ENCODE measurements around the gene GPR162.

GPR162 gene

DNA sequence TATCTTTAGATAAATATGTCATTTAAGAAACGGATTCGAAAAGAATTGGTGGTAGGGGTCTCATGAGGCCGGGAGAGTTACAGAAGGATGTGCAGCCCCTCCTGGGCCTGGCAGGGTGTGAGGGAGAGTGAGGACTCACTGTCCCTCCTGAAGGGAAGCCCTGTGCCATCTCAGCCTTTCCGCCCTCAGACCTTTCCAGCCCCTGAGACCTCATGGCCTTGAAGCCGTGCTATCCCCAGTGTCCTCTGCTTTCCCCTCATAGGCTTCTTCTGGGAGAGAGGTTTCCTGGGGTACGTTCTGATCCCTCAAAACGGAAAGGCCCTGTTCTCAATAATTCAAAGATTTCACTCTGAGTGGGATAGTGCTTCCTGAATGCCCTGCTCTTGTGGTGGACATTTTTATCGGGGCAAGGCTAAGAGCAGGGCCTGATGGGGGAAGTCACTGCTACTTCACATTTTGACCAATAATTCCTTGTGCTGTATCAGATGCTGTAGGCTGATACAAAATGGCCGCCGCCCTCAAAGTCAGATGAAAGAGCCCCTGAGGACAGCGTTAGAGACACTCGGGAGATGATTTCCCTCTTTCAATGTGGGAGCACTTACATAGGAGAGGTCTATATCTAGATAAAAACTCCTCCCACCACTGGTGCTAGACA is 31.0 kb upstream of the GPR162 start:
- TF ChIP-seq RAD21 (IDR thresholded peaks at IDR 0.05; ENCODE audit: low read depth) (no peak), EGR1 (IDR thresholded peaks at IDR 0.05) (no peak), TAF1 (IDR thresholded peaks at IDR 0.05; ENCODE audit: low read depth) (no peak), CREB1 (IDR thresholded peaks at IDR 0.05; ENCODE audit: low read depth) (no peak), ZBTB7A (IDR thresholded peaks at IDR 0.05; ENCODE audit: low read depth) (no peak), TCF12 (IDR thresholded peaks at IDR 0.05; ENCODE audit: low read depth) (no peak), YY1 (IDR thresholded peaks at IDR 0.05; ENCODE audit: low read depth) (no peak), EP300 (IDR thresholded peaks at IDR 0.05; ENCODE audit: borderline replicate concordance) (no peak), FOXM1 (IDR thresholded peaks at IDR 0.05; ENCODE audit: borderline replicate concordance, low read depth) (no peak), TEAD4 (IDR thresholded peaks at IDR 0.05) (no peak), NFIC (IDR thresholded peaks at IDR 0.05) (no peak), CEBPB (IDR thresholded peaks at IDR 0.05) (no peak)
- TF ChIP-seq, protein P1, sequence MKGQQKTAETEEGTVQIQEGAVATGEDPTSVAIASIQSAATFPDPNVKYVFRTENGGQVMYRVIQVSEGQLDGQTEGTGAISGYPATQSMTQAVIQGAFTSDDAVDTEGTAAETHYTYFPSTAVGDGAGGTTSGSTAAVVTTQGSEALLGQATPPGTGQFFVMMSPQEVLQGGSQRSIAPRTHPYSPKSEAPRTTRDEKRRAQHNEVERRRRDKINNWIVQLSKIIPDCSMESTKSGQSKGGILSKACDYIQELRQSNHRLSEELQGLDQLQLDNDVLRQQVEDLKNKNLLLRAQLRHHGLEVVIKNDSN (IDR thresholded peaks at IDR 0.05), result no peak
- TF ChIP-seq, protein P2, sequence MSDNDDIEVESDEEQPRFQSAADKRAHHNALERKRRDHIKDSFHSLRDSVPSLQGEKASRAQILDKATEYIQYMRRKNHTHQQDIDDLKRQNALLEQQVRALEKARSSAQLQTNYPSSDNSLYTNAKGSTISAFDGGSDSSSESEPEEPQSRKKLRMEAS (IDR thresholded peaks at IDR 0.05), result no peak
- TF ChIP-seq, protein P3, sequence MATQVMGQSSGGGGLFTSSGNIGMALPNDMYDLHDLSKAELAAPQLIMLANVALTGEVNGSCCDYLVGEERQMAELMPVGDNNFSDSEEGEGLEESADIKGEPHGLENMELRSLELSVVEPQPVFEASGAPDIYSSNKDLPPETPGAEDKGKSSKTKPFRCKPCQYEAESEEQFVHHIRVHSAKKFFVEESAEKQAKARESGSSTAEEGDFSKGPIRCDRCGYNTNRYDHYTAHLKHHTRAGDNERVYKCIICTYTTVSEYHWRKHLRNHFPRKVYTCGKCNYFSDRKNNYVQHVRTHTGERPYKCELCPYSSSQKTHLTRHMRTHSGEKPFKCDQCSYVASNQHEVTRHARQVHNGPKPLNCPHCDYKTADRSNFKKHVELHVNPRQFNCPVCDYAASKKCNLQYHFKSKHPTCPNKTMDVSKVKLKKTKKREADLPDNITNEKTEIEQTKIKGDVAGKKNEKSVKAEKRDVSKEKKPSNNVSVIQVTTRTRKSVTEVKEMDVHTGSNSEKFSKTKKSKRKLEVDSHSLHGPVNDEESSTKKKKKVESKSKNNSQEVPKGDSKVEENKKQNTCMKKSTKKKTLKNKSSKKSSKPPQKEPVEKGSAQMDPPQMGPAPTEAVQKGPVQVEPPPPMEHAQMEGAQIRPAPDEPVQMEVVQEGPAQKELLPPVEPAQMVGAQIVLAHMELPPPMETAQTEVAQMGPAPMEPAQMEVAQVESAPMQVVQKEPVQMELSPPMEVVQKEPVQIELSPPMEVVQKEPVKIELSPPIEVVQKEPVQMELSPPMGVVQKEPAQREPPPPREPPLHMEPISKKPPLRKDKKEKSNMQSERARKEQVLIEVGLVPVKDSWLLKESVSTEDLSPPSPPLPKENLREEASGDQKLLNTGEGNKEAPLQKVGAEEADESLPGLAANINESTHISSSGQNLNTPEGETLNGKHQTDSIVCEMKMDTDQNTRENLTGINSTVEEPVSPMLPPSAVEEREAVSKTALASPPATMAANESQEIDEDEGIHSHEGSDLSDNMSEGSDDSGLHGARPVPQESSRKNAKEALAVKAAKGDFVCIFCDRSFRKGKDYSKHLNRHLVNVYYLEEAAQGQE (IDR thresholded peaks at IDR 0.05; ENCODE audit: low read depth), result no peak

DNA sequence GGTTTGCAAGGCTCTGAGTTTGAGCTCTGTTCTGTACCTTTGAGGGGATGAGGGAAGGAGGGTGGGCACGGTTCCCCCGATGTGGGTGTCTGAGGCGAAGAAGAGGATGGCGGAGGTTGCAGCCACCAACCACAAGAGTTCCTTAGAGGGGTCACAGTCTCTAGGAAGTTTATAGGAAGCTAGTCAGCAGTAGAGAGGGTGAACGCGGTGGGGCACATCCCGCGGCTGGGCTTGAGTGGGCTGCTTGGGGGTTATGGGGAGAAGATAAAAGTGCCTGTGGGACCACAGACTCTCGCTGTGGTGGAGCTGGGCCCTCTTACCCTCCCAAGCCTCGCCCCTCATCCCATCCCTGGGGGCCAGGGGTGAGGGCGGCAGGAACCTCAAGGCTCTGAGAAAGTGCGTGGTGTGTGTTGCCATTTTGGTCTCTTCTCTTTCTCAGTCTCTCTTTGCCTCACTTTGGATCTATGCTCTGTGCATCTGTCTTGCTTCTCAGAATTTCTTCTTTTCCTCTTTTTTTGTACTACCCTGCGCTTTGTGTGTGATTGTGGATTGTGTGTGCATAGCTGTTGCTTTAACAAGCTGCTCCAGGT is 29.6 kb upstream of the GPR162 start:
- no peak for TF ChIP-seq CREB1 (IDR thresholded peaks at IDR 0.05; ENCODE audit: low read depth)
- no peak for TF ChIP-seq TEAD4 (IDR thresholded peaks at IDR 0.05)
- no peak for TF ChIP-seq RAD21 (IDR thresholded peaks at IDR 0.05; ENCODE audit: low read depth)
- TF ChIP-seq TCF12 (IDR thresholded peaks at IDR 0.05; ENCODE audit: low read depth), result no peak
- no peak for TF ChIP-seq ZBTB7A (IDR thresholded peaks at IDR 0.05; ENCODE audit: low read depth)
- TF ChIP-seq, protein P1 (IDR thresholded peaks at IDR 0.05), result no peak
- no peak for TF ChIP-seq FOXM1 (IDR thresholded peaks at IDR 0.05; ENCODE audit: borderline replicate concordance, low read depth)
- TF ChIP-seq, protein P3 (IDR thresholded peaks at IDR 0.05; ENCODE audit: low read depth), result no peak
- TF ChIP-seq, protein P2 (IDR thresholded peaks at IDR 0.05), result no peak
- TF ChIP-seq NFIC (IDR thresholded peaks at IDR 0.05), result no peak
- TF ChIP-seq CEBPB (IDR thresholded peaks at IDR 0.05), result no peak
- no peak for TF ChIP-seq YY1 (IDR thresholded peaks at IDR 0.05; ENCODE audit: low read depth)
- TF ChIP-seq TAF1 (IDR thresholded peaks at IDR 0.05; ENCODE audit: low read depth), result no peak
- no peak for TF ChIP-seq EGR1 (IDR thresholded peaks at IDR 0.05)
- TF ChIP-seq EP300 (IDR thresholded peaks at IDR 0.05; ENCODE audit: borderline replicate concordance), result no peak

DNA sequence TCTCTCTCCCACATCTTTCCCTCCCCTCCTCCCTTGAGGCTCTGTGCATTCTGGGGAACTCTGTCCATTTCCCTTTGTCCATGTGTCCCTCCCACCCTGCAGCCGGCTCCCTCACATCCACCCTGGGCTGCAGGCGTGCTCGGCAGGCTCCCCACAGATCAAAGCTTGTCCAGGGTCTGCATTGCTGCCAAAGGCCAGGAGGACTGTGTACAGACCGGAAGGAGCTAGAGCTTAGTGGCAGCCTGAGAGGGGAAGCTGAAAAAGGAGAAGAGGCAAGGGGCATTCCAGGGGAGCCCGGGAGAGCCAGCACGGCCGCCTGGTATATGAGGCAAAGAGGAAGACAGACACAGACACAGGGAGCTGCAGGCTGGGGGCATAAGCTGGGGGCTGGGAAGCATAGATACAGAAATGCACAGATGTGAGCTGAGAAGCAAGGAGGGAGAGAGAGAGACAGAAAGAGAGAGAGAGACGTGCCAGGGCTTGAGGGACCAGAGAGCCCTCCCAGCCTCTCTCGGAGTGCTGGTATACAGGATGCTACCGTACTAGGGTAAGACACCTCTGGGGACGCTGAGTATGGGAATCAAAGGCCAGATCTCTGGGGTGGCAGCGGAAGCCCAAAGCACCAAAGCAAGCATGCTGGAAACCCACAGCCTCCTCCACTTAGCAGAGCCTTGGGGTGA is 29.0 kb upstream of the GPR162 start:
- TF ChIP-seq, protein P1 (IDR thresholded peaks at IDR 0.05), result no peak
- TF ChIP-seq RAD21 (IDR thresholded peaks at IDR 0.05; ENCODE audit: low read depth) (no peak), FOXM1 (IDR thresholded peaks at IDR 0.05; ENCODE audit: borderline replicate concordance, low read depth) (no peak)
- TF ChIP-seq, protein P3 (IDR thresholded peaks at IDR 0.05; ENCODE audit: low read depth), result no peak
